Type B pancreatic cell (in vitro differentiated cells): Measurements from ENCODE around the gene HLA-DOB. TPM values are rescaled to one million over a fixed set of nuclear protein-coding genes. Genes with fewer than 3 reads are reported as not detected.
A peak's percentile ranks its signal among the peaks of the same experiment; 100 is the strongest.

Source experiments
- DNase-seq: peaks from one replicate; pipeline ENCODE4 v3.0.0; 2021; ENCODE audit warnings: mixed read lengths; ENCODE audit not compliant: unreplicated experiment; ENCODE audit errors: extremely low spot score
- H3K27ac Mint-ChIP-seq: 2 replicates; pipeline ENCODE4 v1.8.0; 2021; ENCODE audit warnings: mild to moderate bottlenecking, mixed read lengths
- H3K27me3 Mint-ChIP-seq: 2 replicates; pipeline ENCODE4 v1.8.0; 2021; ENCODE audit warnings: mixed read lengths
- H3K36me3 Mint-ChIP-seq: 2 replicates; pipeline ENCODE4 v1.8.0; 2021; ENCODE audit warnings: mixed read lengths
- H3K4me1 Mint-ChIP-seq: one replicate; pipeline ENCODE4 v1.8.0; 2021; ENCODE audit warnings: mixed read lengths; ENCODE audit not compliant: unreplicated experiment
- H3K4me3 Mint-ChIP-seq: 2 replicates; pipeline ENCODE4 v1.8.0; 2021; ENCODE audit warnings: mild to moderate bottlenecking, mixed read lengths
- H3K9me3 Mint-ChIP-seq: 2 replicates; pipeline ENCODE4 v1.8.0; 2021; ENCODE audit warnings: mixed read lengths
- CTCF ChIP-seq: fragments of 200-600 bp; sonication (generic); conservative IDR thresholded peaks from 2 replicates; pipeline ENCODE4 v1.5.0; 2021; ENCODE audit warnings: antibody characterized with exemption, mild to moderate bottlenecking
- total RNA-seq: library from RNA; stranded (reverse); gene quantifications from 2 replicates; pipeline ENCODE4 v1.2.1, GENCODE V29; 2021; ENCODE audit warnings: low replicate concordance

The HLA-DOB gene
- total RNA-seq, 1 donor from 2014 or later: not detected

- Mint-ChIP-seq H3K9me3 (no peaks in the 10 kb centered on the region), H3K27me3 (peaks cover 92% of the 10 kb centered on the region), H3K27ac (no peak overlapping the region), H3K4me1 (peaks cover 8% of the 10 kb centered on the region), H3K36me3 (peaks cover 10% of the 10 kb centered on the region), H3K4me3 (no peak overlapping the region)
- no peak for DNase-seq
- TF ChIP-seq CTCF: no peak
Measured at GRCh38 chr6:32847004-32847403, 30.2 kb upstream of the HLA-DOB start.

- Mint-ChIP-seq H3K4me3 (no peak overlapping the region), H3K36me3 (peaks cover 10% of the 10 kb centered on the region), H3K9me3 (no peaks in the 10 kb centered on the region), H3K27ac (no peak overlapping the region), H3K4me1 (peaks cover 8% of the 10 kb centered on the region), H3K27me3 (peaks cover 83% of the 10 kb centered on the region)
- no peak for TF ChIP-seq CTCF
- DNase-seq: no peak
Measured at GRCh38 chr6:32845384-32845884, 28.6 kb upstream of the HLA-DOB start.

GRCh38 chr6:32844839-32845383 lies 28.1 kb upstream of the HLA-DOB start:
- no peak for TF ChIP-seq CTCF
- no peak for DNase-seq
- H3K9me3 Mint-ChIP-seq: no peaks in the 10 kb centered on the region
- peak overlapping the region; percentile 96 for H3K4me3 Mint-ChIP-seq
- H3K27ac Mint-ChIP-seq: peak overlapping the region; percentile 84
- peaks cover 78% of the 10 kb centered on the region for H3K27me3 Mint-ChIP-seq
- peaks cover 8% of the 10 kb centered on the region for H3K4me1 Mint-ChIP-seq
- peaks cover 10% of the 10 kb centered on the region for H3K36me3 Mint-ChIP-seq

- peaks cover 8% of the 10 kb centered on the region for H3K4me1 Mint-ChIP-seq
- peaks cover 10% of the 10 kb centered on the region for H3K36me3 Mint-ChIP-seq
- TF ChIP-seq CTCF: peak; percentile 42
- DNase-seq: peak; percentile 91
- no peaks in the 10 kb centered on the region for H3K9me3 Mint-ChIP-seq
- peak within 1 kb of the TSS; percentile 84 for H3K27ac Mint-ChIP-seq
- peak within 1 kb of the TSS; percentile 96 for H3K4me3 Mint-ChIP-seq
- peaks cover 75% of the 10 kb centered on the region for H3K27me3 Mint-ChIP-seq
Measured at GRCh38 chr6:32843979-32844838, 27.4 kb upstream of the HLA-DOB start, which contains the start of gene PSMB8. TSS of gene PSMB8 (minus strand) at chr6:32844047. CDS start at chr6:32843996, 51 bp downstream.

GRCh38 chr6:32843331-32843978 lies 26.7 kb upstream of the HLA-DOB start:
- no peaks in the 10 kb centered on the region for H3K9me3 Mint-ChIP-seq
- peak overlapping the region; percentile 96 for H3K4me3 Mint-ChIP-seq
- no peak for TF ChIP-seq CTCF
- peak overlapping the region; percentile 84 for H3K27ac Mint-ChIP-seq
- H3K4me1 Mint-ChIP-seq: peaks cover 8% of the 10 kb centered on the region
- H3K36me3 Mint-ChIP-seq: peaks cover 4% of the 10 kb centered on the region
- H3K27me3 Mint-ChIP-seq: peaks cover 67% of the 10 kb centered on the region
- no peak for DNase-seq
